HCT116 (cell line): ENCODE measurements around the gene FBXL2. TPM values are rescaled to one million over a fixed set of nuclear protein-coding genes. Genes with fewer than 3 reads are reported as not detected.

Experiments
- ATAC-seq: fragments of 200-7000 bp; cut with Tn5 transposase; 2 replicates; pipeline ENCODE4 v1.9.1; 2020; ENCODE audit warnings: mild to moderate bottlenecking, moderate library complexity
- BruUV-seq: library from RNA; stranded (reverse); fragments of 400-500 nt; replicated peaks from 2 replicates; lab custom pipeline; 2021; lab: Mats Ljungman, UMichigan
- CTCF ChIA-PET: fragments of 300-600 bp; sonication (Branson Sonifier 250); formaldehyde crosslinking; loops from one replicate; lab custom pipeline; 2021; ENCODE audit warnings: antibody characterized with exemption; lab: Charles Lee
- POLR2A ChIA-PET: fragments of 300-600, 350-600 bp; sonication (Branson Sonifier 250); formaldehyde crosslinking; loops from one replicate; lab custom pipeline; 2021; ENCODE audit warnings: antibody characterized with exemption; lab: Charles Lee
- RAD21 ChIA-PET, 2 experiments: fragments of 300-600 bp; sonication (Branson Sonifier 250); formaldehyde crosslinking; loops; one replicate each; lab custom pipeline; 2023; ENCODE audit warnings: low total read pairs in 2 of 2; ENCODE audit not compliant: uncharacterized antibody in 2 of 2, unreplicated experiment in 2 of 2, low non-redundant PET in 1 of 2; lab: Charles Lee
- DNase-seq: peaks from one replicate; pipeline ENCODE4 v3.0.0-alpha.2; 2010; ENCODE audit warnings: low read depth, low spot score
- H2AFZ ChIP-seq: fragments of 200-600 bp; shearing (Covaris generic), sonication (generic); 2 replicates; pipeline ENCODE4 v1.6.1; 2017; ENCODE audit warnings: low read depth, mixed run types, mixed read lengths, antibody characterized with exemption, low read length; ENCODE audit not compliant: poor library complexity, severe bottlenecking
- H3K27ac ChIP-seq: 2 replicates; pipeline ENCODE4 v1.5.1; 2012; ENCODE audit warnings: low read depth, low read length
- H3K27me3 ChIP-seq: fragments of 200-600 bp; sonication (generic); 2 replicates; pipeline ENCODE4 v1.6.1; 2016; ENCODE audit warnings: mixed run types, low read length, mixed read lengths; ENCODE audit not compliant: insufficient read depth
- H3K36me3 ChIP-seq, 2 experiments: fragments of 200-500 bp in 1 of 2; fragments of 200-600 bp in 1 of 2; sonication (Bioruptor generic) in 1 of 2; sonication (generic) in 1 of 2; 2 replicates each; pipeline versions ENCODE4 v1.5.1 to v1.6.1; 2014 to 2016; ENCODE audit warnings: low read length in 2 of 2, inconsistent platforms in 1 of 2, mixed read lengths in 1 of 2, mixed run types in 1 of 2; ENCODE audit not compliant: insufficient read depth in 2 of 2, control insufficient read depth in 1 of 2
- H3K4me1 ChIP-seq, 2 experiments: fragments of 200-600 bp in 1 of 2; sonication (generic) in 1 of 2; 2 replicates each; pipeline versions ENCODE4 v1.5.1 to v1.6.1; 2012 to 2017; ENCODE audit warnings: low read length in 2 of 2, inconsistent platforms in 1 of 2, mild to moderate bottlenecking in 1 of 2, mixed read lengths in 1 of 2, mixed run types in 1 of 2, moderate library complexity in 1 of 2; ENCODE audit not compliant: insufficient read depth in 2 of 2, control insufficient read depth in 1 of 2
- H3K4me2 ChIP-seq: fragments of 200-600 bp; sonication (generic); 2 replicates; pipeline ENCODE4 v1.6.1; 2017; ENCODE audit warnings: mixed run types, low read length, mixed read lengths
- H3K4me3 ChIP-seq, 2 experiments: fragments of 200-600 bp in 1 of 2; sonication (generic) in 1 of 2; replicated peaks in 1 of 2; 2 replicates each; pipeline ENCODE4 v1.5.1; 2011 to 2016; ENCODE audit warnings: low read length in 2 of 2, control low read depth in 1 of 2, low read depth in 1 of 2, mild to moderate bottlenecking in 1 of 2, mixed read lengths in 1 of 2, mixed run types in 1 of 2
- H3K79me2 ChIP-seq: fragments of 200-600 bp; sonication (generic); 2 replicates; pipeline ENCODE4 v1.6.1; 2017; ENCODE audit warnings: mild to moderate bottlenecking, mixed run types, low read length, moderate library complexity, mixed read lengths; ENCODE audit not compliant: insufficient read depth
- H3K9ac ChIP-seq: fragments of 200-600 bp; sonication (generic); 2 replicates; pipeline ENCODE4 v1.6.1; 2016; ENCODE audit warnings: low read length, mixed read lengths
- H3K9me2 ChIP-seq: fragments of 200-600 bp; sonication (generic), shearing (Covaris generic); 2 replicates; pipeline ENCODE4 v1.6.1; 2017; ENCODE audit warnings: mixed run types, mild to moderate bottlenecking, moderate library complexity; ENCODE audit not compliant: insufficient read depth
- H3K9me3 ChIP-seq, 2 experiments: fragments of 200-500 bp in 1 of 2; fragments of 200-600 bp in 1 of 2; sonication (Bioruptor generic) in 1 of 2; sonication (generic) in 1 of 2; 2 replicates each; pipeline ENCODE4 v1.6.1; 2014 to 2017; ENCODE audit warnings: low read length in 2 of 2, mixed read lengths in 2 of 2, inconsistent platforms in 1 of 2, low read depth in 1 of 2, mild to moderate bottlenecking in 1 of 2, mixed run types in 1 of 2, moderate library complexity in 1 of 2; ENCODE audit not compliant: control insufficient read depth in 1 of 2, insufficient read depth in 1 of 2
- H4K20me1 ChIP-seq: fragments of 200-600 bp; sonication (generic), shearing (Covaris generic); 2 replicates; pipeline ENCODE4 v1.6.1; 2017; ENCODE audit warnings: mixed run types, mild to moderate bottlenecking, moderate library complexity; ENCODE audit not compliant: insufficient read depth
- CTCF ChIP-seq, 3 experiments: fragments of 200-600 bp in 1 of 3; sonication (generic) in 1 of 3; IDR thresholded peaks in 2 of 3; conservative IDR thresholded peaks in 1 of 3; 2 replicates each; pipeline ENCODE4 v1.5.1; 2012 to 2017; ENCODE audit warnings: low read depth in 2 of 3, low read length in 2 of 3, antibody characterized with exemption in 1 of 3, borderline replicate concordance in 1 of 3, control low read depth in 1 of 3, mild to moderate bottlenecking in 1 of 3, mixed read lengths in 1 of 3, mixed run types in 1 of 3, moderate library complexity in 1 of 3; ENCODE audit not compliant: insufficient read depth in 1 of 3
- EGR1 ChIP-seq: IDR thresholded peaks from 2 replicates; pipeline ENCODE4 v1.6.1; 2012; ENCODE audit warnings: low read depth
- EZH2phosphoT487 ChIP-seq: fragments of 200-600 bp; IDR thresholded peaks from 2 replicates; pipeline ENCODE4 v1.6.1; 2018; ENCODE audit warnings: antibody characterized with exemption, borderline replicate concordance
- MAX ChIP-seq: IDR thresholded peaks from 2 replicates; pipeline ENCODE4 v1.6.1; 2012
- SP1 ChIP-seq: IDR thresholded peaks from 2 replicates; pipeline ENCODE4 v1.6.1; 2012; ENCODE audit warnings: low read depth
- ZNF274 ChIP-seq: fragments of 200-500 bp; sonication (Bioruptor generic); IDR thresholded peaks from 2 replicates; pipeline ENCODE4 v1.6.1; 2014; ENCODE audit warnings: mild to moderate bottlenecking, low read depth, low read length, inconsistent platforms
- intact Hi-C: fragments of 100-400 bp; cut with micrococcal nuclease; formaldehyde crosslinking; loops from 2 replicates; pipeline ENCODE4 v1.10.0; 2022
- total RNA-seq: library from RNA; stranded (reverse); gene quantifications from one replicate; pipeline ENCODE4 v1.2.1, GENCODE V29; 2021; ENCODE audit not compliant: unreplicated experiment

Gene FBXL2
- total RNA-seq, 1 experiment from 2014 or later: 12.8 TPM

- TF ChIP-seq MAX (no peak), ZNF274 (no peak), EGR1 (no peak), SP1 (no peak), CTCF (IDR thresholded peaks at IDR 0.05 in 2 of 3, conservative IDR thresholded peaks at IDR 0.05 in 1 of 3; ENCODE audit: borderline replicate concordance in 1 of 3, insufficient read depth in 1 of 3, low read depth in 2 of 3, low read length in 2 of 3) (no peak), EZH2phosphoT487 (no peak)
- H2AFZ ChIP-seq: no peak overlapping the region
- no TSS peak for BruUV-seq
- peaks cover 20 to 39% of the 10 kb centered on the region in 2 experiments for H3K4me1 ChIP-seq
- H3K4me2 ChIP-seq: no peak overlapping the region
- H3K9me3 ChIP-seq: no peaks in the 10 kb centered on the region
- H4K20me1 ChIP-seq: peaks cover 37% of the 10 kb centered on the region; the same call in 1 of the 2 replicates
- POLR2A ChIA-PET: no interaction called here
- RAD21 ChIA-PET: no interaction called here
- H3K9ac ChIP-seq: no peak overlapping the region
- H3K9me2 ChIP-seq: no peaks in the 10 kb centered on the region
- CTCF ChIA-PET: no interaction called here
- peaks cover 6 to 26% of the 10 kb centered on the region in 2 experiments; a peak in 2 of 4 replicates for H3K36me3 ChIP-seq
- intact Hi-C loops: no loop called here
- ATAC-seq (no peak), DNase-seq (no peak)
- no peaks in the 10 kb centered on the region for H3K27me3 ChIP-seq
- peaks cover 96% of the 10 kb centered on the region for H3K79me2 ChIP-seq
- no peak overlapping the region for H3K27ac ChIP-seq
- no peak overlapping the region for H3K4me3 ChIP-seq
These were observed 147.6 kb downstream of the FBXL2 start for GRCh38 chr3:33424606-33425452.
